Endothelial cell of umbilical vein (primary cell): Measurements from ENCODE around the gene GRK6. TPM values are rescaled to one million over a fixed set of nuclear protein-coding genes. Genes with fewer than 3 reads are reported as not detected.

ENCODE experiments used
- BruUV-seq: library from RNA; stranded (reverse); fragments of 400-500 nt; replicated peaks from 2 replicates; lab custom pipeline; 2021; lab: Mats Ljungman, UMichigan
- CTCF ChIA-PET: fragments of 300-600, 350-600 bp; sonication (Branson Sonifier 250); formaldehyde crosslinking; loops from one replicate; lab custom pipeline; 2021; ENCODE audit warnings: antibody characterized with exemption, inconsistent platforms; lab: Charles Lee
- POLR2A ChIA-PET: fragments of 300-600, 350-600 bp; sonication (Branson Sonifier 250); formaldehyde crosslinking; loops from one replicate; lab custom pipeline; 2021; ENCODE audit warnings: antibody characterized with exemption, inconsistent platforms; lab: Charles Lee
- DNase-seq: peaks from one replicate; pipeline ENCODE4 v3.0.0-alpha.2; 2011; ENCODE audit warnings: low read depth, low spot score
- FAIRE-seq: peaks from 2 replicates; lab custom pipeline; 2011; peaks lifted over from hg19 to GRCh38; lab: Jason Lieb, UNC
- H2AFZ ChIP-seq: 2 replicates; pipeline ENCODE4 v1.6.0; 2012; ENCODE audit warnings: low read depth, low read length, control low read depth, inconsistent platforms
- H3K27ac ChIP-seq: 2 replicates; pipeline ENCODE4 v1.5.1; 2011; ENCODE audit warnings: low read depth, mild to moderate bottlenecking, control low read depth, low read length, moderate library complexity; ENCODE audit not compliant: insufficient read depth
- H3K27me3 ChIP-seq, 2 experiments: 2 replicates each; pipeline versions ENCODE4 v1.6.0 to v1.6.1; 2011; ENCODE audit warnings: low read length in 2 of 2, mixed read lengths in 1 of 2; ENCODE audit not compliant: control insufficient read depth in 2 of 2, insufficient read depth in 2 of 2
- H3K36me3 ChIP-seq, 2 experiments: 2 replicates in 1 of 2; 3 replicates in 1 of 2; pipeline ENCODE4 v1.5.1; 2011; ENCODE audit warnings: low read length in 2 of 2, mild to moderate bottlenecking in 1 of 2, moderate library complexity in 1 of 2; ENCODE audit not compliant: control insufficient read depth in 2 of 2, insufficient read depth in 2 of 2; ENCODE audit errors: extremely low read depth in 1 of 2
- H3K4me1 ChIP-seq: 3 replicates; pipeline ENCODE4 v1.5.1; 2011; ENCODE audit warnings: mild to moderate bottlenecking, low read length; ENCODE audit not compliant: control insufficient read depth, insufficient read depth; ENCODE audit errors: extremely low read depth
- H3K4me2 ChIP-seq: 2 replicates; pipeline ENCODE4 v1.6.1; 2011; ENCODE audit warnings: low read length, control low read depth, mixed read lengths; ENCODE audit not compliant: insufficient read depth
- H3K4me3 ChIP-seq, 3 experiments: fragments of 200-600 bp in 1 of 3; sonication (generic), shearing (Covaris generic) in 1 of 3; replicated peaks in 1 of 3; 2 replicates each; pipeline ENCODE4 v1.5.1; 2011 to 2016; ENCODE audit warnings: control low read depth in 3 of 3, low read length in 3 of 3, mild to moderate bottlenecking in 2 of 3, inconsistent platforms in 1 of 3, low read depth in 1 of 3, moderate library complexity in 1 of 3; ENCODE audit not compliant: insufficient read depth in 1 of 3
- H3K79me2 ChIP-seq: 2 replicates; pipeline ENCODE4 v1.6.0; 2012; ENCODE audit warnings: low read length, inconsistent platforms; ENCODE audit not compliant: control insufficient read depth, insufficient read depth
- H3K9ac ChIP-seq: replicated peaks from 2 replicates; pipeline ENCODE3; 2011; ENCODE audit warnings: low read length, control low read depth; ENCODE audit not compliant: insufficient read depth; ENCODE audit errors: extremely low read depth
- H3K9me1 ChIP-seq: replicated peaks from 3 replicates; pipeline ENCODE4 v1.6.0; 2011; ENCODE audit warnings: mild to moderate bottlenecking, low read length; ENCODE audit not compliant: control insufficient read depth, insufficient read depth; ENCODE audit errors: extremely low read depth
- H3K9me3 ChIP-seq: replicated peaks from 2 replicates; pipeline ENCODE4 v1.5.1; 2012; ENCODE audit warnings: low read length, inconsistent platforms; ENCODE audit not compliant: control insufficient read depth, insufficient read depth
- H4K20me1 ChIP-seq: replicated peaks from 2 replicates; pipeline ENCODE3; 2011; ENCODE audit warnings: mild to moderate bottlenecking, low read length; ENCODE audit not compliant: control insufficient read depth, insufficient read depth; ENCODE audit errors: extremely low read depth
- CTCF ChIP-seq, 2 donors: IDR thresholded peaks; 1 replicate in 1 of 2; 2 replicates in 1 of 2; pipeline ENCODE4 v1.5.1; 2011; ENCODE audit warnings: low read length in 2 of 2, mild to moderate bottlenecking in 2 of 2, moderate library complexity in 2 of 2, control low read depth in 1 of 2, inconsistent platforms in 1 of 2, low read depth in 1 of 2; ENCODE audit not compliant: insufficient read depth in 1 of 2; ENCODE audit errors: extremely low read depth in 1 of 2
- FOS ChIP-seq: IDR thresholded peaks from 2 replicates; pipeline ENCODE4 v1.6.1; 2011; ENCODE audit warnings: mild to moderate bottlenecking, low read length, moderate library complexity, borderline replicate concordance; ENCODE audit not compliant: insufficient read depth
- JUN ChIP-seq: IDR thresholded peaks from 2 replicates; pipeline ENCODE4 v1.6.1; 2011; ENCODE audit warnings: borderline replicate concordance, low read depth; ENCODE audit not compliant: insufficient read length, insufficient read depth
- MAX ChIP-seq: IDR thresholded peaks from 2 replicates; pipeline ENCODE4 v1.6.1; 2011; ENCODE audit not compliant: insufficient read depth, insufficient read length
- POLR2A ChIP-seq: IDR thresholded peaks from 2 replicates; pipeline ENCODE4 v1.6.1; 2012; ENCODE audit warnings: low read depth, mild to moderate bottlenecking, control low read depth, low read length
- POLR2AphosphoS5 ChIP-seq: IDR thresholded peaks from 2 replicates; pipeline ENCODE4 v1.6.1; 2012; ENCODE audit warnings: low read depth, mild to moderate bottlenecking, control low read depth, low read length, moderate library complexity; ENCODE audit not compliant: insufficient read depth
- dilution Hi-C: fragments of 300-500 bp; cut with MboI; formaldehyde crosslinking; loops from one replicate; pipeline ENCODE4 v1.15.0; 2019; ENCODE audit warnings: low sequenced_read_pairs; ENCODE audit not compliant: extremely low pct_ligation_motif_present
- intact Hi-C: fragments of 100-400 bp; cut with micrococcal nuclease; formaldehyde crosslinking; loops from one replicate; pipeline ENCODE4 v1.10.0; 2022
- polyA plus RNA-seq, 4 experiments: library from polyadenylated mRNA; depleted of rRNA in 3 of 4; stranded (reverse) in 3 of 4; unstranded in 1 of 4; fragments of >200 nt; gene quantifications; 2 replicates each; pipeline versions ENCODE4 v1.2.1 to v1.2.3, GENCODE V29; 2011 to 2012; ENCODE audit warnings: missing spikeins in 1 of 4
- total RNA-seq: library from RNA; stranded (reverse); gene quantifications from 2 replicates; pipeline ENCODE4 v1.2.3, GENCODE V29; 2021

Gene GRK6
- total and polyA plus RNA-seq, 2 donors (not counting 3 experiments of a cell fraction or from before 2014, with no cell fraction given): 28.9 to 36.4 TPM

- DNase-seq (no peak), FAIRE-seq (no peak)
- no peak overlapping the region for H3K4me2 ChIP-seq
- no peak overlapping the region for H3K9ac ChIP-seq
- H3K27me3 ChIP-seq: no peaks in the 10 kb centered on the region
- no peaks in the 10 kb centered on the region for H4K20me1 ChIP-seq
- no peaks in the 10 kb centered on the region for H3K9me1 ChIP-seq
- CTCF ChIA-PET: interaction anchor here (0.7 to 4.5 kb wide), 5 partner anchors 12 to 78 kb away, joined by 3 to 57 read pairs (median 3); no protein-coding TSS in a partner anchor
- no TSS peak for BruUV-seq
- peaks cover 16 to 34% of the 10 kb centered on the region in 2 experiments for H3K36me3 ChIP-seq
- H3K9me3 ChIP-seq: no peaks in the 10 kb centered on the region
- dilution Hi-C loops: no loop called here
- peaks cover 31% of the 10 kb centered on the region for H3K4me1 ChIP-seq
- H2AFZ ChIP-seq: no peak overlapping the region
- intact Hi-C loops: no loop called here
- no peak for TF ChIP-seq MAX
- TF ChIP-seq POLR2A: peak; percentile 29
- peak; percentile 17 for TF ChIP-seq POLR2AphosphoS5
- H3K4me3 ChIP-seq: no peak overlapping the region
- H3K27ac ChIP-seq: peak overlapping the region; percentile 16
- POLR2A ChIA-PET: no interaction called here
- H3K79me2 ChIP-seq: peaks cover 49% of the 10 kb centered on the region
These were observed 42.5 kb downstream of the GRK6 start for GRCh38 chr5:177468685-177469628.

GRCh38 chr5:177469750-177470525 lies 43.5 kb downstream of the GRK6 start:
- Histone ChIP-seq H2AFZ (no peak overlapping the region), H3K9ac (no peak overlapping the region), H3K79me2 (peaks cover 49% of the 10 kb centered on the region), H3K4me3 (no peak overlapping the region), H3K4me1 (peaks cover 31% of the 10 kb centered on the region), H3K9me3 (no peaks in the 10 kb centered on the region), H3K9me1 (no peaks in the 10 kb centered on the region), H3K36me3 (peaks cover 16 to 34% of the 10 kb centered on the region in 2 experiments), H3K27ac (peak overlapping the region; percentile 16), H4K20me1 (no peaks in the 10 kb centered on the region), H3K4me2 (no peak overlapping the region), H3K27me3 (no peaks in the 10 kb centered on the region)
- dilution Hi-C loops: no loop called here
- BruUV-seq: no TSS peak
- POLR2A ChIA-PET: no interaction called here
- intact Hi-C loops: loop anchor here (10.0 kb wide), 1 partner anchor 1025 kb away; the partner anchor contains the start of gene FAF2
- no peak for TF ChIP-seq FOS
- TF ChIP-seq POLR2AphosphoS5: no peak
- TF ChIP-seq JUN: no peak
- TF ChIP-seq CTCF (IDR thresholded peaks at IDR 0.05; ENCODE audit: extremely low read depth in 1 of 2, insufficient read depth in 1 of 2, low read depth in 1 of 2, low read length in 2 of 2): no peak
- TF ChIP-seq POLR2A: no peak
- FAIRE-seq (no peak), DNase-seq (no peak)
- CTCF ChIA-PET: interaction anchor here (0.7 to 4.5 kb wide), 4 partner anchors 13 to 79 kb away, joined by 3 to 57 read pairs (median 3); no protein-coding TSS in a partner anchor
